HepG2 (cell line): ENCODE data around the gene CD7. TPM values are rescaled to one million over a fixed set of nuclear protein-coding genes. Genes with fewer than 3 reads are reported as not detected.

Source experiments
- ATF7 ChIP-seq, 2 experiments: fragments of 450-650 bp in 1 of 2; sonication (generic) in 1 of 2; formaldehyde crosslinking in 1 of 2; IDR thresholded peaks; 2 replicates each; pipeline versions ENCODE4 v1.4.0 to v1.6.1; 2016 to 2020; ENCODE audit warnings: antibody characterized with exemption in 1 of 2, mild to moderate bottlenecking in 1 of 2, missing genetic modification reagents in 1 of 2
- DBP ChIP-seq: sonication (generic); formaldehyde crosslinking; IDR thresholded peaks from 2 replicates; pipeline ENCODE4 v1.4.0; 2020; ENCODE audit warnings: missing genetic modification reagents; ENCODE audit errors: not compliant biosample characterization
- KDM2A ChIP-seq: sonication (generic); formaldehyde crosslinking; IDR thresholded peaks from 2 replicates; pipeline ENCODE4 v1.4.0; 2020; ENCODE audit warnings: low read depth, missing genetic modification reagents, borderline replicate concordance
- MXD4 ChIP-seq: IDR thresholded peaks from 2 replicates; pipeline ENCODE4 v1.6.1; 2016; ENCODE audit warnings: mild to moderate bottlenecking, missing biosample characterization, missing genetic modification reagents
- MXI1 ChIP-seq: IDR thresholded peaks from 3 replicates; pipeline ENCODE4 v1.6.1; 2012; ENCODE audit warnings: low read depth, low read length, inconsistent platforms, borderline replicate concordance
- MYNN ChIP-seq: sonication (generic); formaldehyde crosslinking; IDR thresholded peaks from 2 replicates; pipeline ENCODE4 v1.4.0; 2020; ENCODE audit warnings: mild to moderate bottlenecking, low read depth, missing genetic modification reagents
- PATZ1 ChIP-seq: sonication (generic); formaldehyde crosslinking; IDR thresholded peaks from 2 replicates; pipeline ENCODE4 v1.4.0; 2020; ENCODE audit warnings: missing genetic modification reagents
- POLR2A ChIP-seq, 2 experiments: IDR thresholded peaks; 2 replicates each; pipeline ENCODE4 v1.6.1; 2011; ENCODE audit warnings: low read depth in 2 of 2, low read length in 2 of 2, mild to moderate bottlenecking in 1 of 2, moderate library complexity in 1 of 2; ENCODE audit not compliant: insufficient read depth in 1 of 2
- ZBTB40 ChIP-seq, 2 experiments: fragments of 450-650 bp in 1 of 2; sonication (generic) in 1 of 2; formaldehyde crosslinking in 1 of 2; IDR thresholded peaks; 2 replicates each; pipeline versions ENCODE4 v1.6.1 to v1.8.0; 2016 to 2022; ENCODE audit warnings: antibody characterized with exemption in 1 of 2, mild to moderate bottlenecking in 1 of 2, missing genetic modification reagents in 1 of 2
- ZNF263 ChIP-seq: sonication (generic); formaldehyde crosslinking; IDR thresholded peaks from 2 replicates; pipeline ENCODE4 v1.4.0; 2020; ENCODE audit warnings: missing genetic modification reagents
- ZNF431 ChIP-seq: sonication (generic); formaldehyde crosslinking; IDR thresholded peaks from 2 replicates; pipeline ENCODE4 v1.9.0; 2022; ENCODE audit warnings: missing genetic modification reagents, low read depth, mild to moderate bottlenecking, borderline replicate concordance
- ZNF563 ChIP-seq: sonication (generic); formaldehyde crosslinking; IDR thresholded peaks from 2 replicates; pipeline ENCODE4 v1.8.0; 2022; ENCODE audit warnings: mild to moderate bottlenecking, moderate library complexity, missing genetic modification reagents
- ZNF678 ChIP-seq: sonication (generic); formaldehyde crosslinking; IDR thresholded peaks from 2 replicates; pipeline ENCODE4 v1.4.0; 2020; ENCODE audit warnings: mild to moderate bottlenecking, missing genetic modification reagents
- polyA plus RNA-seq, 8 experiments: library from polyadenylated mRNA; depleted of rRNA in 3 of 8; stranded (reverse) in 7 of 8; unstranded in 1 of 8; fragments of >200 nt; fragmentation: Illumina TruSeq in 4 of 8; extraction: Trizol in 4 of 8; gene quantifications; 2 replicates each; pipeline versions ENCODE4 v1.2.1 to v1.2.3, GENCODE V29; 2011 to 2016; ENCODE audit warnings: low read depth in 4 of 8, missing spikeins in 1 of 8, mixed read lengths in 1 of 8; ENCODE audit not compliant: insufficient read depth in 1 of 8
- total RNA-seq, 5 experiments: library from RNA; depleted of rRNA; stranded (reverse); fragments of >200 nt; fragmentation: Illumina TruSeq; extraction: Trizol; gene quantifications; 2 replicates each; pipeline ENCODE4 v1.2.3, GENCODE V29; 2016; ENCODE audit warnings: low read depth in 1 of 5

The CD7 gene
- total and polyA plus RNA-seq, 2 of the 13 experiments (the other 11 are each of a cell fraction or from before 2014, with no cell fraction given), result 67.6 to 76.4 TPM

- 0 out of 2 replicates have a peak, but pooled peaks have one; percentile 55 for TF ChIP-seq PATZ1
- peak; percentile 2 to 52; a peak in 3 of 4 replicates for TF ChIP-seq POLR2A (IDR thresholded peaks at IDR 0.05; ENCODE audit: insufficient read depth in 1 of 2, low read depth in 2 of 2, low read length in 2 of 2)
- peak; percentile 63 for TF ChIP-seq ZNF263
- TF ChIP-seq DBP, result no peak
- TF ChIP-seq MXI1, result 0 out of 3 replicates have a peak, but pooled peaks have one; percentile 18
- no peak for TF ChIP-seq ZNF678
- peak; percentile 100 for TF ChIP-seq MYNN (CRISPR knock-in tag)
- no peak for TF ChIP-seq ATF7 (IDR thresholded peaks at IDR 0.05)
- TF ChIP-seq ATF7 (CRISPR knock-in tag; IDR thresholded peaks at IDR 0.05), result no peak
- TF ChIP-seq KDM2A (CRISPR knock-in tag), result 0 out of 2 replicates have a peak, but pooled peaks have one; percentile 43
- no peak for TF ChIP-seq ZNF563 (CRISPR knock-in tag)
- TF ChIP-seq ZNF431 (CRISPR knock-in tag), result no peak
- TF ChIP-seq MXD4 (CRISPR knock-in tag), result 0 out of 2 replicates have a peak, but pooled peaks have one; percentile 40
- no peak for TF ChIP-seq ZBTB40 (IDR thresholded peaks at IDR 0.05)
- TF ChIP-seq ZBTB40 (CRISPR knock-in tag; IDR thresholded peaks at IDR 0.05), result no peak
These were observed 21.6 kb upstream of the CD7 start (continued) for GRCh38 chr17:82338858-82339633.
